Pons (tissue), 1 donor: ENCODE results near the gene NR2F6.
"Not testable (repeated sequence)": the region's sequence is repeated elsewhere in the genome, so short reads cannot be mapped to it uniquely, and the experiment has no call there.

ENCODE experiments used
- DNase-seq: peaks from one replicate; pipeline ENCODE4 v3.0.0-alpha.2; 2016; ENCODE audit warnings: low spot score

Gene NR2F6

GRCh38 chr19:17245535-17245984, at the start of gene NR2F6:
Gene NR2F6, minus strand, starts transcription at chr19:17245919. Its CDS starts 699 bp downstream, at chr19:17245220.
- no peak for DNase-seq

GRCh38 chr19:17294051-17294891, 48.6 kb upstream of the NR2F6 start:
- no peak for DNase-seq

GRCh38 chr19:17293605-17294004, 47.9 kb upstream of the NR2F6 start:
- no peak for DNase-seq

- DNase-seq = peak; percentile 76
Observed at GRCh38 chr19:17292301-17293074, 46.8 kb upstream of the NR2F6 start.

- DNase-seq = no peak
Observed at GRCh38 chr19:17289489-17289888, 43.8 kb upstream of the NR2F6 start.

GRCh38 chr19:17286752-17287151, 41.0 kb upstream of the NR2F6 start:
- DNase-seq = no peak

- DNase-seq = no peak
Observed at GRCh38 chr19:17286263-17286662, 40.5 kb upstream of the NR2F6 start.

- DNase-seq = no peak
Observed at GRCh38 chr19:17285415-17286135, 39.9 kb upstream of the NR2F6 start.

- no peak for DNase-seq
Observed at GRCh38 chr19:17283504-17283996, 37.8 kb upstream of the NR2F6 start.

- peak; percentile 38 for DNase-seq
Observed at GRCh38 chr19:17282488-17283125, 36.9 kb upstream of the NR2F6 start.

- no peak for DNase-seq
Observed at GRCh38 chr19:17281391-17282304, 35.9 kb upstream of the NR2F6 start, which contains the start of gene ANKLE1. Gene ANKLE1, plus strand, starts transcription at chr19:17281901. Its CDS starts 20 bp downstream, at chr19:17281921.

GRCh38 chr19:17279436-17279835, 33.7 kb upstream of the NR2F6 start:
- DNase-seq = no peak

- DNase-seq = no peak
Observed at GRCh38 chr19:17275441-17276175, 29.9 kb upstream of the NR2F6 start.

GRCh38 chr19:17274892-17275291, 29.2 kb upstream of the NR2F6 start:
- DNase-seq = not testable (repeated sequence)

- no peak for DNase-seq
Observed at GRCh38 chr19:17268754-17269153, 23.0 kb upstream of the NR2F6 start.

GRCh38 chr19:17266975-17267788, 21.5 kb upstream of the NR2F6 start, which contains the start of gene BABAM1:
Gene BABAM1, plus strand, starts transcription at chr19:17267443. Its CDS starts 1,364 bp downstream, at chr19:17268807.
- DNase-seq = peak; percentile 100

- DNase-seq = no peak
Observed at GRCh38 chr19:17266589-17266974, 20.9 kb upstream of the NR2F6 start.

GRCh38 chr19:17266026-17266425, 20.3 kb upstream of the NR2F6 start:
- no peak for DNase-seq

- no peak for DNase-seq
Observed at GRCh38 chr19:17264641-17264979, 18.9 kb upstream of the NR2F6 start, which contains the start of gene USHBP1. Gene USHBP1, minus strand, starts transcription at chr19:17264745. Its CDS starts 446 bp downstream, at chr19:17264299.
